Chondrocyte (in vitro differentiated cells): ENCODE results near the gene KCTD17. TPM values are rescaled to one million over a fixed set of nuclear protein-coding genes. Genes with fewer than 3 reads are reported as not detected.

Experiments used
- DNase-seq: peaks from one replicate; pipeline ENCODE4 v3.0.0; 2021; ENCODE audit warnings: mixed read lengths, low spot score
- H3K27ac Mint-ChIP-seq: one replicate; pipeline ENCODE4 v1.8.0; 2021; ENCODE audit warnings: mild to moderate bottlenecking, moderate library complexity, mixed read lengths; ENCODE audit not compliant: unreplicated experiment
- H3K27me3 Mint-ChIP-seq: 2 replicates; pipeline ENCODE4 v1.8.0; 2021; ENCODE audit warnings: low read depth, mixed read lengths
- H3K36me3 Mint-ChIP-seq: 2 replicates; pipeline ENCODE4 v1.8.0; 2021; ENCODE audit warnings: low read depth, mixed read lengths
- H3K4me1 Mint-ChIP-seq: 2 replicates; pipeline ENCODE4 v1.8.0; 2021; ENCODE audit warnings: low read depth, mild to moderate bottlenecking, mixed read lengths
- H3K4me3 Mint-ChIP-seq: one replicate; pipeline ENCODE4 v1.8.0; 2021; ENCODE audit warnings: mild to moderate bottlenecking, moderate library complexity, mixed read lengths; ENCODE audit not compliant: unreplicated experiment
- H3K9me3 Mint-ChIP-seq: 2 replicates; pipeline ENCODE4 v1.8.0; 2021; ENCODE audit warnings: low read depth, mixed read lengths
- total RNA-seq: library from RNA; stranded (reverse); gene quantifications from 3 replicates; pipeline ENCODE4 v1.2.1, GENCODE V29; 2021
- TF ChIP-seq, protein P1 (sequence below): fragments of 200-600 bp; sonication (generic); IDR thresholded peaks from 2 replicates; pipeline ENCODE4 v1.5.0; 2021; ENCODE audit warnings: antibody characterized with exemption, mild to moderate bottlenecking, moderate library complexity

Gene KCTD17
- total RNA-seq, 1 donor from 2014 or later = 33.0 TPM

GRCh38 chr22:37054600-37055365 is 3.2 kb downstream of the KCTD17 start:
- Mint-ChIP-seq H3K4me1 (peaks cover 12% of the 10 kb centered on the region), H3K27ac (no peak overlapping the region), H3K27me3 (no peaks in the 10 kb centered on the region), H3K36me3 (peaks cover 12% of the 10 kb centered on the region), H3K4me3 (no peak overlapping the region), H3K9me3 (no peaks in the 10 kb centered on the region)
- TF ChIP-seq, protein P1, sequence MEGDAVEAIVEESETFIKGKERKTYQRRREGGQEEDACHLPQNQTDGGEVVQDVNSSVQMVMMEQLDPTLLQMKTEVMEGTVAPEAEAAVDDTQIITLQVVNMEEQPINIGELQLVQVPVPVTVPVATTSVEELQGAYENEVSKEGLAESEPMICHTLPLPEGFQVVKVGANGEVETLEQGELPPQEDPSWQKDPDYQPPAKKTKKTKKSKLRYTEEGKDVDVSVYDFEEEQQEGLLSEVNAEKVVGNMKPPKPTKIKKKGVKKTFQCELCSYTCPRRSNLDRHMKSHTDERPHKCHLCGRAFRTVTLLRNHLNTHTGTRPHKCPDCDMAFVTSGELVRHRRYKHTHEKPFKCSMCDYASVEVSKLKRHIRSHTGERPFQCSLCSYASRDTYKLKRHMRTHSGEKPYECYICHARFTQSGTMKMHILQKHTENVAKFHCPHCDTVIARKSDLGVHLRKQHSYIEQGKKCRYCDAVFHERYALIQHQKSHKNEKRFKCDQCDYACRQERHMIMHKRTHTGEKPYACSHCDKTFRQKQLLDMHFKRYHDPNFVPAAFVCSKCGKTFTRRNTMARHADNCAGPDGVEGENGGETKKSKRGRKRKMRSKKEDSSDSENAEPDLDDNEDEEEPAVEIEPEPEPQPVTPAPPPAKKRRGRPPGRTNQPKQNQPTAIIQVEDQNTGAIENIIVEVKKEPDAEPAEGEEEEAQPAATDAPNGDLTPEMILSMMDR = no peak
- no peak for DNase-seq

- no peak overlapping the region for H3K4me3 Mint-ChIP-seq
- DNase-seq = no peak
- H3K27ac Mint-ChIP-seq = no peak overlapping the region
- no peaks in the 10 kb centered on the region for H3K9me3 Mint-ChIP-seq
- peaks cover 12% of the 10 kb centered on the region for H3K4me1 Mint-ChIP-seq
- peaks cover 15% of the 10 kb centered on the region for H3K36me3 Mint-ChIP-seq
- H3K27me3 Mint-ChIP-seq = no peaks in the 10 kb centered on the region
- TF ChIP-seq, protein P1 = no peak
These were observed 4.7 kb downstream of the KCTD17 start for GRCh38 chr22:37056246-37056645.

DNA sequence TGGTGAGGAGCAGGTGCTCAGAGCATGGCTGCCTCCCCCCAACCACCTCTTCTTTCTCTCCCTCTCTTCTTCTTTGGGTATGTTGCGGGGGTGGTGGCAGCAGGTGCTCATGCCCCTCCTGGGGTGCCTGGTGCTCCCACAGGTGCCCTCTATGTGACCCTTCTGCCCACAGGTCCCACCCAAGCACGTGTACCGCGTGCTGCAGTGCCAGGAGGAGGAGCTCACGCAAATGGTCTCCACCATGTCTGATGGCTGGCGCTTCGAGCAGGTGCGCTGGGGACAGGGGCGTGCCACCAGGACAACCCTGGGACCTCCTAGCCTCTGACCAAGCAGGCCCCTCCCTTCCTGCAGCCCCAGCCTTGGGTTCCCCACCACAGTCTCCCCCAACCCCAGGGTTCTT is 5.7 kb downstream of the KCTD17 start:
- peaks cover 15% of the 10 kb centered on the region for H3K36me3 Mint-ChIP-seq
- peaks cover 10% of the 10 kb centered on the region for H3K4me1 Mint-ChIP-seq
- H3K9me3 Mint-ChIP-seq = no peaks in the 10 kb centered on the region
- TF ChIP-seq, protein P1 = no peak
- H3K27me3 Mint-ChIP-seq = no peaks in the 10 kb centered on the region
- DNase-seq = no peak
- no peak overlapping the region for H3K4me3 Mint-ChIP-seq
- no peak overlapping the region for H3K27ac Mint-ChIP-seq

DNA sequence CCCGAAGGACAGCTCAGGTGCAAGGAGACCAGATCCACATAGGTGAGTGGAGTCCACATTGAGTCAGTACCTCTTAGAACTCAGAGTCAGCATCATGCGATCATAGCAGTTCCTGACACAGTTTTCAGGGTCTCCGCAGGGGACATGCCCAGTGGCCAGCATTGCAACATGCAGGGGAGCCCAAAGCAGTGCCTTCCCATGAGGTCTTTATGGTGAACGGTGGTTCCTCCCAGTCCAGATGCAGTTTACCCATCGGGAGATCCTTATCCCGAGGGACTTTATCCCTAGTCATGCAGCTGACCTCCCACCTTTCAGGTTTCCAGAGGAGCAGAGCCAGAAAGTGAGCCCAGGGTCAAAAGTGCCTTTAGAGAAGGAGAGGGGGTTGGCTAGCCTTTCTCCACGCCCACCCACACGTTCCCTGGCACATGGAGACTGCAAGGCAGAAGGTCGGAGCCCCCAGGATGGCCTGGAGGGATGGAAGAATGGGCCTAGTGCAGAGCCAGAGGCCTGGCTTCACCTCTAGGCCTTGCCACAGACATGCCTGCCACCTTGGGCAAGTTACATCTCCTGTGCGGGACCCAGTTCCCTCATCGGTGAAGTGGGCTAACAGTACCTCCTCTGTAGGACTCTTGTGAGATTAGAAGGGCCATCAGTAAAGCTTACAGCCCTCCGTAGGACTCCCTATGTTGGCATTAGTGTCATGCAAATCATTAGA is 6.4 kb downstream of the KCTD17 start:
- H3K27me3 Mint-ChIP-seq = no peaks in the 10 kb centered on the region
- no peaks in the 10 kb centered on the region for H3K9me3 Mint-ChIP-seq
- H3K4me3 Mint-ChIP-seq = no peak overlapping the region
- H3K4me1 Mint-ChIP-seq = peaks cover 3% of the 10 kb centered on the region
- no peak for DNase-seq
- TF ChIP-seq, protein P1 = no peak
- H3K36me3 Mint-ChIP-seq = peaks cover 15% of the 10 kb centered on the region
- no peak overlapping the region for H3K27ac Mint-ChIP-seq

DNA sequence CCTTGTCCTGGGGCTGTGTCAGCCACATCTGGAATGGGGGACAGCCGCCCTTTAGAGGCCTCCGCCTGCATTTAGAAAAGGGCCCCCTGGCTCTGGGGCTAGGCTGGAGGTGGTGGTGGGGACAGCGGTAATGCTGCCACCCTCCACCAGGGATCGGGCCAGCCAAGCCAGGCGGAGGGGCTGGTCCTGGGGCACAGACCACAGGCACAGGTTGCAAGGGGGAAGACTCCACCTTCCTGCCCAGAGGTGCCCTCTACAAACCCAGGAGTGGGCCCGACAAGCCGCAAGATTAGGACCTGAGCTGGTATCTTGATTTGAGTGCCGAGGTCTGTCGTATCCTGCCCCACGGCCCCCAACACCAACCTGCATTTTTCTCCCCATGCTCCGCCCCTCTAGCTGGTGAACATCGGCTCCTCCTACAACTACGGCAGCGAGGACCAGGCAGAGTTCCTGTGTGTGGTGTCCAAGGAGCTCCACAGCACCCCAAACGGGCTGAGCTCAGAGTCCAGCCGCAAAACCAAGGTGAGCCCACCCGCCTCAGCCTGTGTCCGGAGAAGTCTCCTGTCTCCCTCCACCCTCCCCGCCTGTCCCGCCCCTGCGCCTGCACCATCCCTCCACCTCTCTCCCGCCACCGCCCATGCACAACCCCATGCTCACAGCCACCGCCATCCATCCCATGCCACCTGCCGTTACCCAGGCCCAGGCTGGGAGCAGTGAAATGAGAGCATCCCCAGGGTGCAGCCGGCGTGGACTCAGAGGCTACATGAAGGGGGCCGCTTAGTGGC is 7.6 kb downstream of the KCTD17 start:
- no peaks in the 10 kb centered on the region for H3K9me3 Mint-ChIP-seq
- no peak overlapping the region for H3K27ac Mint-ChIP-seq
- H3K27me3 Mint-ChIP-seq = no peaks in the 10 kb centered on the region
- TF ChIP-seq, protein P1 = no peak
- no peak for DNase-seq
- peaks cover 15% of the 10 kb centered on the region for H3K36me3 Mint-ChIP-seq
- H3K4me1 Mint-ChIP-seq = no peaks in the 10 kb centered on the region
- no peak overlapping the region for H3K4me3 Mint-ChIP-seq
